Muscle layer of duodenum (tissue), 2 donors: ENCODE data around the gene MYL2.

Source experiments
- H3K27ac ChIP-seq: one replicate; pipeline ENCODE4 v1.7.0; 2013; ENCODE audit warnings: mild to moderate bottlenecking, low read length
- H3K27me3 ChIP-seq: one replicate; pipeline ENCODE4 v1.7.0; 2013; ENCODE audit warnings: low read depth, mild to moderate bottlenecking, control low read depth, low read length
- H3K36me3 ChIP-seq, 2 donors: one replicate each; pipeline ENCODE4 v1.7.0; 2013; ENCODE audit warnings: low read length in 2 of 2, control low read depth in 1 of 2, mild to moderate bottlenecking in 1 of 2; ENCODE audit not compliant: insufficient read depth in 2 of 2, control insufficient read depth in 1 of 2
- H3K4me1 ChIP-seq, 2 donors: one replicate each; pipeline ENCODE4 v1.7.0; 2013; ENCODE audit warnings: low read length in 2 of 2, mild to moderate bottlenecking in 2 of 2, control low read depth in 1 of 2, moderate library complexity in 1 of 2; ENCODE audit not compliant: insufficient read depth in 2 of 2, control insufficient read depth in 1 of 2
- H3K4me3 ChIP-seq, 2 donors: one replicate each; pipeline ENCODE4 v1.7.0; 2013; ENCODE audit warnings: low read length in 2 of 2, low read depth in 1 of 2, mild to moderate bottlenecking in 1 of 2
- H3K9me3 ChIP-seq, 2 donors: one replicate each; pipeline ENCODE4 v1.7.0; 2013; ENCODE audit warnings: low read length in 2 of 2, control low read depth in 1 of 2, mild to moderate bottlenecking in 1 of 2; ENCODE audit not compliant: control insufficient read depth in 1 of 2
- donor health status: healthy.

The MYL2 gene

DNA sequence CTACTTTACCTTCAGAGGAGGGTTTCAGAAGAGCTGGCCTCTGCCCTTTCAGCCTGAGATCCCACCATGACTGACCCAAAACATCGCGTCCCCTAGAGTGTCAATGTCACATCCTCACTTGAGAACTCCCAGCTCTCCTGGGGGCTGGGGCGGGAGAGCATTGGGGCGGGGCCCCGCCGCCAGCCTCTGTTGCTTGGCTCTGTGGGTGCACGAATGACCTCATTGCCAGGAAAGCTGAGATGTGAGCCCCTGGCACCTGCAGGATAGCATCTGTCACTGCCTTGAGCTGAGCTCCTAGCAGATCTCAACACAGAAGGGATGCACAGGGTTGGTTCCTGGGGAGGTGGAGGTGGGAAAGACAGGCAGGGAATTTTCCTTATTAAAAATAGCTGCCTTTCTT lies 20.6 kb upstream of the MYL2 start:
- H3K4me3 ChIP-seq: no peak overlapping the region
- H3K4me1 ChIP-seq: peaks cover 0 to 8% of the 10 kb centered on the region in 2 donors
- H3K27me3 ChIP-seq: peaks cover 8% of the 10 kb centered on the region
- H3K9me3 ChIP-seq: peaks cover 5 to 6% of the 10 kb centered on the region in 2 donors
- no peak overlapping the region for H3K27ac ChIP-seq
- H3K36me3 ChIP-seq: no peaks in the 10 kb centered on the region

DNA sequence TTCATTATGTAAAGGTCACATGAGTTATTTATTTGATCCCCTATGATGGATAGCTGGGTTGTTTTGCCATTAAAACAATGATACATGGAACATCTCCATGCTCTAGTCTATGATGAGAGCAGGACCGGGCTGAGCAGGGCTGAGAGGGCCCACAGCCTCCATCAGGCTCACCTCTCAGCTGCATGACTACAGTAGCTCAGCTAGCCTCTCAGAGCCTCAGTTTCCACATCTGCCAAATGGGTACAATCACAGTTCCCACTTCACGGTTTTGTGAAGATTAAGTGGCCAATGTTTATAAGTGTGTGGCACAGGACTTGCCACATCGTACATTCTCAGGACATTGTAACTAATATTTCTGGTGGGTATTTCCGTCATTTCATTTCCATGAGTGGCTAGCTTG lies 19.9 kb upstream of the MYL2 start:
- Histone ChIP-seq H3K4me1 (peaks cover 0 to 8% of the 10 kb centered on the region in 2 donors), H3K36me3 (no peaks in the 10 kb centered on the region), H3K27ac (no peak overlapping the region), H3K4me3 (no peak overlapping the region), H3K27me3 (peaks cover 8% of the 10 kb centered on the region), H3K9me3 (no peaks in the 10 kb centered on the region)

DNA sequence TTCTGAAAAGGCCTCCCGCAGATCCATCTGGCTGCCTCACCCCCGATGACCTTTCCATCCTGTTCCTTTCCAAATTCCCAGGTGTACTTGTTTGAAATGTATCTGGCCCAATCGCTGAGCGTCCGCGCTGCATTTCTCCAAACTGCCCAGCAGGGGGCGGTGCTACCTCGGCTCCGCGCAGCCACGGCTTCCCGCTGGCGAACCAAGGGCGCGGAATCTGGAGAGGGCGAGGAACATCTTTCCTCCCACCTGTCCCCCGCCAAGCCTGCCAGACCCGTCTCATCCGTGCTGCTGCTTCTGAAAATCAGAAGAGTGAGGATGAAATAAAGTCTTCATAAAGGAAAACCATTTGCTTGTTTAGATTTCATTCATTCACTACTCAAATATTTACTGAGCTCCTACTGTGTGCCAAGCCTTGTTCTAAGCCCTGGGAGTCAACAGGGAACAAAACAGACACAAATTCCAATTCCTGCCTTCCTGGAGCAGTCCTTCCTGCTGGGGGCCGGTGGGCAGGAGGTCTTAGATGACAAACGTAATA lies 16.8 kb upstream of the MYL2 start:
- H3K4me3 ChIP-seq: no peak overlapping the region
- no peaks in the 10 kb centered on the region for H3K36me3 ChIP-seq
- H3K27me3 ChIP-seq: peaks cover 8% of the 10 kb centered on the region
- H3K27ac ChIP-seq: no peak overlapping the region
- H3K4me1 ChIP-seq: peaks cover 0 to 8% of the 10 kb centered on the region in 2 donors
- H3K9me3 ChIP-seq: no peaks in the 10 kb centered on the region

DNA sequence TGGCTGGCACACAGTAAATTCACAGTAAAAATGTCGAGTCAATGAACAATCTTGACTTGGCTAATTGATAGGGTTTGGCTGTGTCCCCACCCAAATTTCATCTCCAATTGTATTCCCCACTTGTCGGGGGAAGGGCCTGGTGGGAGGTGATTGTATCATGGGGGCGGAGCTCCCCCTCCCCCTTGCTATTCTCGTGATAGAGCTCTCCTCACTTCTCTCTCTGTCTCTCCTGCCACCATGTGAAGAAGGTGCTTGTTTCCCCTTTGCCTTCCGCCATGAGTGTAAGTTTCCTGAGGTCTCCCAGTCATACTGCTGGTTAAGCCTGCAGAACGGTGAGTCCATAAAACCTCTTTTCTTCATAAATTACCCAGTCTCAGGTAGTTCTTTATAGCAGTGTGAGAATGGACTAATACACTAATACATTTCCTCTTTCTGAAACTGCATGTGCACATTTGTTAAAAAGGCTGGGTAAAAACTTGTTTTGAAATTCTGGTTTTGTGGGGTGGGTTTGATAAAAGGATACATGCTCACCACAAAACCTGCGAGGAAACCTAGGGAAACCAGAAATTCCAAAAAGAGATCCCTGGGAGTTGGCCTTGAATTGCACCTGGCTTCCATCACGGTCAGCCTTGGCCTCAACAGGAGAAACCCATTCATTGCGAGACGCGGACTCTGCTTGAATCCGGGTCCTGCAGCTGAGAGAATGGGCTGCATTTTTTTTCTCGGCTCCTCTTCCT lies 16.2 kb upstream of the MYL2 start:
- Histone ChIP-seq H3K27me3 (peaks cover 8% of the 10 kb centered on the region), H3K4me3 (no peak overlapping the region), H3K36me3 (no peaks in the 10 kb centered on the region), H3K9me3 (no peaks in the 10 kb centered on the region), H3K4me1 (peaks cover 0 to 8% of the 10 kb centered on the region in 2 donors), H3K27ac (no peak overlapping the region)

DNA sequence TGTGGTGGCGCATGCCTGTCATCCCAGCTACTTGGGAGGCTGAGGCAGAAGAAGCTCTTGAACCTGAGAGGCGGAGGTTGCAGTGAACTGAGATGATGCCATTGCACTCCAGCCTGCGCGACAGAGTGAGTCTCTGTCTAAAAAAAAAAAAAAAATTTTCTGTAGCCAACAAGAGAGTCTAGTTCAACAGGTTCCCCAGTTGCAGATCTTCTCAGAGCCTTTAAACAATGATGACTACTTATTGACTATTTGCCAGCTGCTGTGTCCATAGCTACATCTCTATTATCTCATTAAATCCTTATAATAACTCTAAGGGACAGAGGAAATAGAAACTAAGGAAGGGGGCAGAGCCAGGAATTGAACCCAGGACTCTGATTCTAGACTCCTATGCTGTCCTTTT lies 15.2 kb upstream of the MYL2 start:
- H3K36me3 ChIP-seq: no peaks in the 10 kb centered on the region
- peaks cover 8% of the 10 kb centered on the region for H3K27me3 ChIP-seq
- no peak overlapping the region for H3K4me3 ChIP-seq
- no peaks in the 10 kb centered on the region for H3K9me3 ChIP-seq
- H3K27ac ChIP-seq: no peak overlapping the region
- H3K4me1 ChIP-seq: peaks cover 0 to 8% of the 10 kb centered on the region in 2 donors

DNA sequence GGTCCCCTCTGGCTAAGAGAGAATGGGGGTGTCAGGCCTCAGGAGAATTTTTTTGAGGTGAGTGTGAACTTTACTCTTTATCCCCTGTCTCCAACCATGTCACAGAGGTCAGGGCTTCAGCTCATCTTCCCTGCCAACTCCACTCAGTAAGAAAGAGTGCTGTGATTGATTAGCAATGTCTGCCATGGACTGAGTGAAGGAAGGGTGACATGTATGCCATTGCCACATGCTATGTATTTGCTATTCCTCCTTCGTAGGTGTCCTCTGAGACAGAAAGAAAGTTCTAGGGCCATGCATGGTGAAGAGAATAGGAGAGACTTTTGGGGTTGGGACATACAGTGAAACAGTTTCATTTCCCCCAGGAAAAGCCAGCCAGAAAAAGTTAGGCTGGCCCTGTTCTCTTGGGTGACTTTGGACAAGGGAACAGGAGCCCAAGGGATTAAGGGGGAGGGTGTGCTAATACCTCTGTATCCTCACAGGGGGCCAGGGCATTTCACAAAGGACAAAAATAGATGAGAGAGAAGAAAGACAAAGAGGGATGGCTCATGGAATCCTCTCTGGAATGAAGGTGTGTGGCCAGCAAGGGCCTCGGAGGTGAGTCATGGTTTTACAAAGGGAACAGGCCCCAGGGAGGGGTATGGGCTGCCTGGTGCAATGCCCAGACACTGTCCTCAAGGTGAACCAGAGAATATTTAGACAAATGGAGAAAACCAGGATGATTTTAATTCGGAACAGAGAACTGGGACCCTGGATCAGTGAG lies 13.9 kb upstream of the MYL2 start:
- Histone ChIP-seq H3K27ac (no peak overlapping the region), H3K36me3 (no peaks in the 10 kb centered on the region), H3K4me1 (peaks cover 0 to 8% of the 10 kb centered on the region in 2 donors), H3K27me3 (peaks cover 8% of the 10 kb centered on the region), H3K9me3 (no peaks in the 10 kb centered on the region), H3K4me3 (no peak overlapping the region)

DNA sequence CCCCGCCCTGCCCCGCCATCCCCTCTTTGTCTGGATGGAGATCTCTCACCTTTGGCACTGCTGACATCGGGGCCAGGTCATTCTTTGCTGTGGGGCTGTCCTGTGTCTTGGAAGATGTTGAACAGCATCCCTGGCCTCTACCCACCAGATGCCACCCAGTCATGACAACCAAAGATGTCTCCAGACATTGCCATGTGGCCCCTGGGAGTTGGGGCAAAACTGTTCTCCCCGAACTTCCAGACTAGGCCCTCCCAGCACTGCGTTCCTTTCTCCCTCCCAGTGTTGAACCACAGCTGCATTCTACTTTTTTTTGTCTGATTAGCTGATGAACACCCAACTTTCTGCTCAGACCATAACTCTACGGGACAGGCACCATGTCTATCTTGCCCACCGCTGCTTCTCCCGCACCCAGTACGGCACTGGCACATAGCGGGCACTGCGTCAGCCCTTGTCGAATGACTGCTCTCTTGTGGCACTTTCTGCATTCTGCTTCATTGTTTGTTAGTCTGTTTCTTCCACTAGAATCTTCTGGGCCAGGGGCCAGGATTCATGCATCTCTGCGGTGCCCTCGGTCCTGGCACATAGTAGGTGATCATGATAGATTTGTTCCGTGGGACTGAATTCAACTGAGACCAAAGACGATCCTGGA lies 13.1 kb upstream of the MYL2 start:
- peaks cover 8% of the 10 kb centered on the region for H3K27me3 ChIP-seq
- H3K36me3 ChIP-seq: no peaks in the 10 kb centered on the region
- H3K9me3 ChIP-seq: no peaks in the 10 kb centered on the region
- H3K4me1 ChIP-seq: peaks cover 0 to 8% of the 10 kb centered on the region in 2 donors
- H3K27ac ChIP-seq: no peak overlapping the region
- H3K4me3 ChIP-seq: no peak overlapping the region

DNA sequence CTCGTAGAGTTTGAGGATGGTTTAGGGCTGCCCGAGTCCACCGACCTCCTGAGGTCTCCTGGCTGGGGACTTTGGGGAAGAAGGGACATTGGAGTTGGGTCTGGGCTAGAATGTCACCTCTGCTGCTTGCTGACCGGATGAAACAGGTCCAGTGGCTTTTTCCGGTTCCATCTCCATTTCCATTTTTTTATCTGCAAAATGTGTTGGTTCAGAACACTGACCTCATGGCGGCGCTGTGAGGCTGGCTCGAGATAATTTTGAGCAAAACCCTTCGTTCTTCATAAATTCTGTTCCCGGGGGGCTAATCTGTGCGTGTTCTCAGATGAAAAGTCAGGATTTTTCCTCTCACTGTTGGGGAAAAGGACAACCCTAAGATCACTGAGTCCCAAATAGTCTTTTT lies 11.7 kb upstream of the MYL2 start:
- H3K4me3 ChIP-seq: no peak overlapping the region
- H3K27ac ChIP-seq: no peak overlapping the region
- H3K27me3 ChIP-seq: peaks cover 4% of the 10 kb centered on the region
- no peaks in the 10 kb centered on the region for H3K36me3 ChIP-seq
- H3K9me3 ChIP-seq: no peaks in the 10 kb centered on the region
- H3K4me1 ChIP-seq: peaks cover 0 to 4% of the 10 kb centered on the region in 2 donors

DNA sequence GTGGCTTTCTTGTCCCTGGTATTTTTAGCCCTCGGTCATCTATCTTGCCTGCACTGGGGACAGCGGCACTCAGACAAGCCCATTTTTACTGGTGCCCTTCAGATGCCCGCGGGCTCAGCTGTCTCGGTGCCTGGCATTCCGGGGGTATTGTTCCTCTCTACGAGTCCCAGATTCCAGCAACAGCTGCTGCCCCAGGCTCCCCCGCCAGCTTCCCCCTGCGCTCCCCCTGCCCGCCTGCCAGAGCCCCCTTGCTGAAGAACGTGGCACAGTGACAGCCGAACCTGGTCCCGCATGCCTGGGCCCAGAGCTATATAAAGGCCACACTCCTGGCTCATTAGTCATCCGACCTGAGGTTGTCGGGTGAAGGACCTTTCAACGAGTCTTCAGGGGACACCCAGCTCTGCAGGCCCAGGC lies 10.9 kb upstream of the MYL2 start:
- H3K27me3 ChIP-seq: no peaks in the 10 kb centered on the region
- H3K4me3 ChIP-seq: no peak overlapping the region
- H3K4me1 ChIP-seq: no peaks in the 10 kb centered on the region
- H3K36me3 ChIP-seq: no peaks in the 10 kb centered on the region
- no peak overlapping the region for H3K27ac ChIP-seq
- no peaks in the 10 kb centered on the region for H3K9me3 ChIP-seq

DNA sequence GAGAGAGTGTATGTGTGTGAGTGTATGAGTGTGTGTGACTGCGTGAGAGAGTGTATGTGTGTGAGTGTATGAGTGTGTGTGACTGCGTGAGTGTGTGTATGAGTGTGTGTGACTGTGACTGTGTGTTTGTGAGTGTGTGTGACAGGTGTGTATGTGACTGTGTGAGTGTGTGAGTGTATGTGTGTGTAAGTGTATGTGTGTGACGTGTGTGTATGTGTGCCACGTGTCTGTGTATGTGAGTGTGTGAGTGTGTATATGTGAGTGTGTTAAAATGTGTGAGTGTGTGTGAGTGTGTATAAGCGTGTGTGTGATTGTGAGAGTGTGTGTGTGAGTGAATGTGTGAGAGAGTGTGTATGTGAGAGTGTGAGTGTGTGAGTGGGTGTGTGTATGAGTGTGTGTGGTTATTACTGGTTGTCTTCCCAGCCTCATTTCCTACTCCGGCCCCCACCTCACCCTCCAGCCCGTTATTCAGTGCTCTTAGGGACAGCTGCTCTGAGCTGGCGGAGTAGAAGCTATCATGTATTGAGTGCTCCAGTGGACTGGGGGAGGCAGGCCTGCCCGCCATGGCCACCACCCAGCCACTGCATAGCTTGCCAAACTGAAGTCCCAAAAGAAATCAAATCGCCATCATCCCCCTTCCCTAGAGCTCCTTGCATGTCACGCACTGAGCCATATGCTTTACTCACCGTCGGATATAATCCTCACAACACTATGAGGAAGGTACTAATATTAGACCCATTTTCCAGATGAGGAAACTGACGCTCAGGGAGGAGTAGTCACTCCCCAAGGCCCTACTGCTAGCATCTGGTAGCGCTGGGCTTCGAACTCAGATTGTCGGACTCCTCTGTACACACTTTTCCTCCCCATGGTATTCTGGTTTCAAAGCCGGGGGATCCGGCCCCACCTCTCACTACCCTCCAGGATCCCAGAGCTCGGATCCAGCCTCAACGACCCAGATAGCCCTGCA lies 10.3 kb upstream of the MYL2 start:
- no peak overlapping the region for H3K4me3 ChIP-seq
- no peaks in the 10 kb centered on the region for H3K27me3 ChIP-seq
- no peaks in the 10 kb centered on the region for H3K9me3 ChIP-seq
- H3K36me3 ChIP-seq: no peaks in the 10 kb centered on the region
- H3K4me1 ChIP-seq: no peaks in the 10 kb centered on the region
- H3K27ac ChIP-seq: no peak overlapping the region
